ENCODE measurements around the gene CCL18. TPM values are rescaled to one million over a fixed set of nuclear protein-coding genes. Genes with fewer than 3 reads are reported as not detected.

The CCL18 gene
- total and polyA plus RNA-seq, 10 of the 15 experiments (the other 5 are each of a cell fraction or from before 2014, with no cell fraction given) = 0.26 TPM; not detected in 9

DNA sequence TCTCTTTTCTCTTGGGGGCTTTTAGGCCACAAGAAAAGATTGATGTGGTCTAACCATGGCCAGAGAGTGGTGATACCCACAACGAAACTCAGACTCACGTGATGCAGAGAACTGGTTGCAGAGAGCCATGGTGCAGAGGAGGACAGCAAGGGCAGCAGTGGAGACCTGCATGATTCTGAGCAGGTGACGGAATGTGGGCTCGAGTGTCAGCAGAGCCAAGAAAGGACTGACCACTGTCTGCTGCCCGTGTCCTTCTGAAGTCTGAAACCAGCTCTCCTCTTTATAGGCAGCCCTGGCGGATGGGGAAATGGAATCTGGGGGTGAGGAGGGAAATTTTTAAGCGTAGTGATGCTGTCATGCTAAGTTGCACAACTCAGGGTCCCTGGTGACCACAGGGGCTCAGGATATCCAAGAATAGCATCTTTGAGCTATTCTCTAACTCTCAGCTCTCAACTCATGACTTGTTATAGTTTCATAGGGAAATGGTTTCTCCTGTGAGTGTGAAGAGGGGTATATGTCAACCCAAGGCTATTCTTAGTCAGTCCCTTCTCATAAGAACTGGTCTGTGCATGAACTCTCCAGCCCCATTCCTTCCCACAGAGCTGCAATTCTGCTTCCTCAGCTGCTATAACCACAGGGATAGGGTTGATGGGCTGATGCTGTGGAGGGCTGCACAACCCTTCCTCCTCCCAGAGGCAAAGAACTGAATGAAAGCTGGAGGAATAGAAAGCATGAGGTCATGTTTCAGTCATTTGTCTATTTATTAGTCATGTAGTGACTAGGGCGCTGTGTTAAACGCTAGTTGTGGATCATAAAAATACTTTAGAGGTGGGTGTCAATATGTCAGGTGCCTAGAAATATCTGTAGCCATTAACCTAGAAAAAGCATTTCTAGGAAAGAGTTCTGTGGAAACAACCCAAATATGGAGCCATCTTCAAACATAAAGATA lies 26.1 kb downstream of the CCL18 start, which contains the start of gene CCL3 (continued):
- TF ChIP-seq, protein P1, sequence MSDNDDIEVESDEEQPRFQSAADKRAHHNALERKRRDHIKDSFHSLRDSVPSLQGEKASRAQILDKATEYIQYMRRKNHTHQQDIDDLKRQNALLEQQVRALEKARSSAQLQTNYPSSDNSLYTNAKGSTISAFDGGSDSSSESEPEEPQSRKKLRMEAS (IDR thresholded peaks at IDR 0.05; ENCODE audit: low read depth, low read length) = peak; percentile 20; the same call in 1 of the 2 replicates
- TF ChIP-seq SPI1 (IDR thresholded peaks at IDR 0.05; ENCODE audit: borderline replicate concordance, insufficient read depth, low read depth, low read length) (peak; percentile 83), MXI1 (IDR thresholded peaks at IDR 0.05; ENCODE audit: low read depth, low read length) (peak; percentile 81), NFYB (IDR thresholded peaks at IDR 0.05; ENCODE audit: insufficient read depth, low read depth, low read length) (0 out of 2 replicates have a peak, but pooled peaks have one; percentile 11), SUZ12 (IDR thresholded peaks at IDR 0.05; ENCODE audit: unreplicated experiment) (no peak), ZNF207 (IDR thresholded peaks at IDR 0.05; ENCODE audit: borderline replicate concordance) (peak; percentile 95), MEF2A (IDR thresholded peaks at IDR 0.05; ENCODE audit: insufficient read depth, low read depth, low read length) (peak; percentile 100), WRNIP1 (IDR thresholded peaks at IDR 0.05; ENCODE audit: borderline replicate concordance, low read depth, low read length) (no peak), JUNB (IDR thresholded peaks at IDR 0.05) (peak; percentile 99), POLR2AphosphoS2 (IDR thresholded peaks at IDR 0.05; ENCODE audit: low read depth, low read length) (peak; percentile 94; the same call in 1 of the 2 replicates), FOXM1 (IDR thresholded peaks at IDR 0.05; ENCODE audit: low read depth, low read length) (peak; percentile 99)
- TF ChIP-seq, protein P2, sequence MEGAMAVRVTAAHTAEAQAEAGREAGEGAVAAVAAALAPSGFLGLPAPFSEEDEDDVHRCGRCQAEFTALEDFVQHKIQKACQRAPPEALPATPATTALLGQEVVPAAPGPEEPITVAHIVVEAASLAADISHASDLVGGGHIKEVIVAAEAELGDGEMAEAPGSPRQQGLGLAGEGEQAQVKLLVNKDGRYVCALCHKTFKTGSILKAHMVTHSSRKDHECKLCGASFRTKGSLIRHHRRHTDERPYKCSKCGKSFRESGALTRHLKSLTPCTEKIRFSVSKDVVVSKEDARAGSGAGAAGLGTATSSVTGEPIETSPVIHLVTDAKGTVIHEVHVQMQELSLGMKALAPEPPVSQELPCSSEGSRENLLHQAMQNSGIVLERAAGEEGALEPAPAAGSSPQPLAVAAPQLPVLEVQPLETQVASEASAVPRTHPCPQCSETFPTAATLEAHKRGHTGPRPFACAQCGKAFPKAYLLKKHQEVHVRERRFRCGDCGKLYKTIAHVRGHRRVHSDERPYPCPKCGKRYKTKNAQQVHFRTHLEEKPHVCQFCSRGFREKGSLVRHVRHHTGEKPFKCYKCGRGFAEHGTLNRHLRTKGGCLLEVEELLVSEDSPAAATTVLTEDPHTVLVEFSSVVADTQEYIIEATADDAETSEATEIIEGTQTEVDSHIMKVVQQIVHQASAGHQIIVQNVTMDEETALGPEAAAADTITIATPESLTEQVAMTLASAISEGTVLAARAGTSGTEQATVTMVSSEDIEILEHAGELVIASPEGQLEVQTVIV (IDR thresholded peaks at IDR 0.05; ENCODE audit: borderline replicate concordance, partially characterized antibody) = no peak
- TF ChIP-seq, protein P3, sequence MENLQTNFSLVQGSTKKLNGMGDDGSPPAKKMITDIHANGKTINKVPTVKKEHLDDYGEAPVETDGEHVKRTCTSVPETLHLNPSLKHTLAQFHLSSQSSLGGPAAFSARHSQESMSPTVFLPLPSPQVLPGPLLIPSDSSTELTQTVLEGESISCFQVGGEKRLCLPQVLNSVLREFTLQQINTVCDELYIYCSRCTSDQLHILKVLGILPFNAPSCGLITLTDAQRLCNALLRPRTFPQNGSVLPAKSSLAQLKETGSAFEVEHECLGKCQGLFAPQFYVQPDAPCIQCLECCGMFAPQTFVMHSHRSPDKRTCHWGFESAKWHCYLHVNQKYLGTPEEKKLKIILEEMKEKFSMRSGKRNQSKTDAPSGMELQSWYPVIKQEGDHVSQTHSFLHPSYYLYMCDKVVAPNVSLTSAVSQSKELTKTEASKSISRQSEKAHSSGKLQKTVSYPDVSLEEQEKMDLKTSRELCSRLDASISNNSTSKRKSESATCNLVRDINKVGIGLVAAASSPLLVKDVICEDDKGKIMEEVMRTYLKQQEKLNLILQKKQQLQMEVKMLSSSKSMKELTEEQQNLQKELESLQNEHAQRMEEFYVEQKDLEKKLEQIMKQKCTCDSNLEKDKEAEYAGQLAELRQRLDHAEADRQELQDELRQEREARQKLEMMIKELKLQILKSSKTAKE (IDR thresholded peaks at IDR 0.05; ENCODE audit: low read depth, poor library complexity, severe bottlenecking) = peak; percentile 97
- TF ChIP-seq, protein P4, sequence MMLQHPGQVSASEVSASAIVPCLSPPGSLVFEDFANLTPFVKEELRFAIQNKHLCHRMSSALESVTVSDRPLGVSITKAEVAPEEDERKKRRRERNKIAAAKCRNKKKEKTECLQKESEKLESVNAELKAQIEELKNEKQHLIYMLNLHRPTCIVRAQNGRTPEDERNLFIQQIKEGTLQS (IDR thresholded peaks at IDR 0.05; ENCODE audit: borderline replicate concordance, extremely low read depth, low read depth, low read length) = no peak
- TF ChIP-seq, protein P5, sequence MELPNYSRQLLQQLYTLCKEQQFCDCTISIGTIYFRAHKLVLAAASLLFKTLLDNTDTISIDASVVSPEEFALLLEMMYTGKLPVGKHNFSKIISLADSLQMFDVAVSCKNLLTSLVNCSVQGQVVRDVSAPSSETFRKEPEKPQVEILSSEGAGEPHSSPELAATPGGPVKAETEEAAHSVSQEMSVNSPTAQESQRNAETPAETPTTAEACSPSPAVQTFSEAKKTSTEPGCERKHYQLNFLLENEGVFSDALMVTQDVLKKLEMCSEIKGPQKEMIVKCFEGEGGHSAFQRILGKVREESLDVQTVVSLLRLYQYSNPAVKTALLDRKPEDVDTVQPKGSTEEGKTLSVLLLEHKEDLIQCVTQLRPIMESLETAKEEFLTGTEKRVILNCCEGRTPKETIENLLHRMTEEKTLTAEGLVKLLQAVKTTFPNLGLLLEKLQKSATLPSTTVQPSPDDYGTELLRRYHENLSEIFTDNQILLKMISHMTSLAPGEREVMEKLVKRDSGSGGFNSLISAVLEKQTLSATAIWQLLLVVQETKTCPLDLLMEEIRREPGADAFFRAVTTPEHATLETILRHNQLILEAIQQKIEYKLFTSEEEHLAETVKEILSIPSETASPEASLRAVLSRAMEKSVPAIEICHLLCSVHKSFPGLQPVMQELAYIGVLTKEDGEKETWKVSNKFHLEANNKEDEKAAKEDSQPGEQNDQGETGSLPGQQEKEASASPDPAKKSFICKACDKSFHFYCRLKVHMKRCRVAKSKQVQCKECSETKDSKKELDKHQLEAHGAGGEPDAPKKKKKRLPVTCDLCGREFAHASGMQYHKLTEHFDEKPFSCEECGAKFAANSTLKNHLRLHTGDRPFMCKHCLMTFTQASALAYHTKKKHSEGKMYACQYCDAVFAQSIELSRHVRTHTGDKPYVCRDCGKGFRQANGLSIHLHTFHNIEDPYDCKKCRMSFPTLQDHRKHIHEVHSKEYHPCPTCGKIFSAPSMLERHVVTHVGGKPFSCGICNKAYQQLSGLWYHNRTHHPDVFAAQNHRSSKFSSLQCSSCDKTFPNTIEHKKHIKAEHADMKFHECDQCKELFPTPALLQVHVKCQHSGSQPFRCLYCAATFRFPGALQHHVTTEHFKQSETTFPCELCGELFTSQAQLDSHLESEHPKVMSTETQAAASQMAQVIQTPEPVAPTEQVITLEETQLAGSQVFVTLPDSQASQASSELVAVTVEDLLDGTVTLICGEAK (IDR thresholded peaks at IDR 0.05; ENCODE audit: borderline replicate concordance) = no peak; the same call in 1 of the 2 replicates
- TF ChIP-seq, protein P6, sequence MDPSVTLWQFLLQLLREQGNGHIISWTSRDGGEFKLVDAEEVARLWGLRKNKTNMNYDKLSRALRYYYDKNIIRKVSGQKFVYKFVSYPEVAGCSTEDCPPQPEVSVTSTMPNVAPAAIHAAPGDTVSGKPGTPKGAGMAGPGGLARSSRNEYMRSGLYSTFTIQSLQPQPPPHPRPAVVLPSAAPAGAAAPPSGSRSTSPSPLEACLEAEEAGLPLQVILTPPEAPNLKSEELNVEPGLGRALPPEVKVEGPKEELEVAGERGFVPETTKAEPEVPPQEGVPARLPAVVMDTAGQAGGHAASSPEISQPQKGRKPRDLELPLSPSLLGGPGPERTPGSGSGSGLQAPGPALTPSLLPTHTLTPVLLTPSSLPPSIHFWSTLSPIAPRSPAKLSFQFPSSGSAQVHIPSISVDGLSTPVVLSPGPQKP (IDR thresholded peaks at IDR 0.05; ENCODE audit: low read depth, low read length) = no peak; the same call in 1 of the 2 replicates

Measured in GM12878 (cell line).